Measurements from ENCODE around the gene DNAJC27.

Gene DNAJC27

DNA sequence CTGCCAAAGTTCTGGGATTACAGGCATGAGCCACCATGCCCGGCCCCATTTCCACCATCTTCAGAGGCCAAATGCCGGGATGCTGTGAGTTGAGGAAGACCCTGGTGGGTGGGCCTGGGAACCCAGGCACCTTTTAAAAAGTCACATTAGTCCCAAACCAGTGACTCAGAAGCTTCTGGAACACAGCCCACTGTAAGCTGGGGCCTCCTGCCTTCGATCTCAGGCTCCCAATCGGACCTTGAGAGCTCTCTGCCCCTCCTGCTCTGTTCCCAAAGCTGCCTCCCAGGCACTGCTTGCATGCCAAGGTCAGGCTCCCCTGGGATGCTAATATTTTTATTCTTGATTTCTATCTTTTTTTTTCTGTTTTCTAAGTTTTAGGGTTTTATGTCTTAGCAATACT, 56.0 kb downstream of the DNAJC27 start:
- no peak for DNase-seq (ENCODE audit: extremely low read depth, insufficient read length)
- Histone ChIP-seq H3K36me3 (ENCODE audit: control insufficient read depth, insufficient read depth, low read length) (peaks cover 12% of the 10 kb centered on the region), H3K4me3 (replicated peaks; ENCODE audit: low read depth, low read length) (no peak overlapping the region), H3K27me3 (replicated peaks; ENCODE audit: control insufficient read depth, insufficient read depth, low read length) (no peaks in the 10 kb centered on the region)
- TF ChIP-seq, protein P1, sequence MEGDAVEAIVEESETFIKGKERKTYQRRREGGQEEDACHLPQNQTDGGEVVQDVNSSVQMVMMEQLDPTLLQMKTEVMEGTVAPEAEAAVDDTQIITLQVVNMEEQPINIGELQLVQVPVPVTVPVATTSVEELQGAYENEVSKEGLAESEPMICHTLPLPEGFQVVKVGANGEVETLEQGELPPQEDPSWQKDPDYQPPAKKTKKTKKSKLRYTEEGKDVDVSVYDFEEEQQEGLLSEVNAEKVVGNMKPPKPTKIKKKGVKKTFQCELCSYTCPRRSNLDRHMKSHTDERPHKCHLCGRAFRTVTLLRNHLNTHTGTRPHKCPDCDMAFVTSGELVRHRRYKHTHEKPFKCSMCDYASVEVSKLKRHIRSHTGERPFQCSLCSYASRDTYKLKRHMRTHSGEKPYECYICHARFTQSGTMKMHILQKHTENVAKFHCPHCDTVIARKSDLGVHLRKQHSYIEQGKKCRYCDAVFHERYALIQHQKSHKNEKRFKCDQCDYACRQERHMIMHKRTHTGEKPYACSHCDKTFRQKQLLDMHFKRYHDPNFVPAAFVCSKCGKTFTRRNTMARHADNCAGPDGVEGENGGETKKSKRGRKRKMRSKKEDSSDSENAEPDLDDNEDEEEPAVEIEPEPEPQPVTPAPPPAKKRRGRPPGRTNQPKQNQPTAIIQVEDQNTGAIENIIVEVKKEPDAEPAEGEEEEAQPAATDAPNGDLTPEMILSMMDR (IDR thresholded peaks at IDR 0.05; ENCODE audit: insufficient read depth, low read length, poor library complexity, severe bottlenecking), result no peak

DNA sequence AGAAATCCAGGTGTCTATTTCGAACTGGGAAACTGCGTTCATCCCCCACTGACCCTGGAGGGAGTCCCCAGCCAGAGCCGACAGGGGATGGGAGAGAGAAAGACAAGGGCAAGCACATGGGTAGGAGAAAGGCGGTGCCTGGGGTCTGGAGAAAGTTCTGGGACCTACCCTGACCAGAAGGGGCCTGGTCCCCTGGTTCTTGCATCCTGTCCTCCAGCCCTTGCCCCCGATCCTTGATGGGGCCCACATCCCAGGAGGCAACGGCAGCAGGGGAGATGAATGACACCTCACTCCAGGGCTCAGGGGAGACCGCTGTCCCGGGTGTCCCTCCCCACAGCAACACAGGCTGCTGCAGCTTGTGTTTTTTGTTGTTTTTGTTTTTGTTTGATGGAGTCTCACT, 56.6 kb downstream of the DNAJC27 start:
- DNase-seq (ENCODE audit: extremely low read depth, insufficient read length), result no peak
- Histone ChIP-seq H3K36me3 (ENCODE audit: control insufficient read depth, insufficient read depth, low read length) (peaks cover 12% of the 10 kb centered on the region), H3K4me3 (replicated peaks; ENCODE audit: low read depth, low read length) (no peak overlapping the region)

DNA sequence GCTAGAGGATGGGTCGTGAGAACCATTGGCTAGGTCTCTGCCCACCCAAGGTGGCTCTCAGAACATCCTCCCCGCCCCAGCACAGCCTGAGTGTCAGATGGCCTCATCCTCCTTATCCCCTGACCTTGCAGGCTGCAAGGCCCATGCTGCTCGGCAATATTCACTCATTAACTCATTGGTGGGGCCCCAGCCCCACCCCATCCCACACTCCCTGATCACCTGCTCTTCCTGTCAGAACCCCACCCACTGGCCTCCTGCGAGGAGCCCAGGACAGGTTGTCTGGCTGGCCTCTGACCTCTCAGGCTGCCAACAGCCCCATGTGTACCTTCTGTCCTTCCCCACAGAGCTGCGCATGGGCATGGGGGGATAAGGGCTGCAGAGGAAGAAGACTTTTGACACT, 57.0 kb downstream of the DNAJC27 start:
- TF ChIP-seq, protein P1 (IDR thresholded peaks at IDR 0.05; ENCODE audit: insufficient read depth, low read length, poor library complexity, severe bottlenecking), result no peak
- peaks cover 12% of the 10 kb centered on the region for H3K36me3 ChIP-seq (ENCODE audit: control insufficient read depth, insufficient read depth, low read length)

More for the DNA sequence above, 56.6 kb downstream of the DNAJC27 start:
- no peaks in the 10 kb centered on the region for H3K27me3 ChIP-seq (replicated peaks; ENCODE audit: control insufficient read depth, insufficient read depth, low read length)
- TF ChIP-seq, protein P1 (IDR thresholded peaks at IDR 0.05; ENCODE audit: insufficient read depth, low read length, poor library complexity, severe bottlenecking), result no peak

DNA sequence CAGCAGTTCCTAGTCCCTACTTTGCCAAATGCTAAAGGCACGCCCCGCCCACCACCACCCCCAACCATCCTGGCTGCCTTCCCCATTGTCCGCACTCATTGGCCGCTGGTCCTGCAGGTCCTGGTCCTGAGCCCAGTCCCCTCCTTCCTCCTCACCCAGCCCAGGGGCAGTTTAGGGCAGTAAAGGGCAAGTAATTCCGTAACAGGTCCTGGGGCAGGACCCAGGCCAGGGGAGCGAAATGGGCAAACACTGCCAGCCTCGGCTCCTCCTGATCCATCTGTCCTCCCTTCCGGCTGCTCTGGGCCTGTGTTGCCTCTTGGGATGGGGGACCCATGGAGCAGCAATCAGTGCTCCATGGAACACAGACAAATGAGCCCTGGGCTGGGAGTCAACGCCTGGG, 57.8 kb downstream of the DNAJC27 start:
- DNase-seq (ENCODE audit: extremely low read depth, insufficient read length), result no peak
- H3K36me3 ChIP-seq (ENCODE audit: control insufficient read depth, insufficient read depth, low read length), result peaks cover 12% of the 10 kb centered on the region
- TF ChIP-seq, protein P1 (IDR thresholded peaks at IDR 0.05; ENCODE audit: insufficient read depth, low read length, poor library complexity, severe bottlenecking), result no peak

More for the DNA sequence above, 57.0 kb downstream of the DNAJC27 start:
- Histone ChIP-seq H3K27me3 (replicated peaks; ENCODE audit: control insufficient read depth, insufficient read depth, low read length) (no peaks in the 10 kb centered on the region), H3K4me3 (replicated peaks; ENCODE audit: low read depth, low read length) (no peak overlapping the region)
- DNase-seq (ENCODE audit: extremely low read depth, insufficient read length), result no peak

DNA sequence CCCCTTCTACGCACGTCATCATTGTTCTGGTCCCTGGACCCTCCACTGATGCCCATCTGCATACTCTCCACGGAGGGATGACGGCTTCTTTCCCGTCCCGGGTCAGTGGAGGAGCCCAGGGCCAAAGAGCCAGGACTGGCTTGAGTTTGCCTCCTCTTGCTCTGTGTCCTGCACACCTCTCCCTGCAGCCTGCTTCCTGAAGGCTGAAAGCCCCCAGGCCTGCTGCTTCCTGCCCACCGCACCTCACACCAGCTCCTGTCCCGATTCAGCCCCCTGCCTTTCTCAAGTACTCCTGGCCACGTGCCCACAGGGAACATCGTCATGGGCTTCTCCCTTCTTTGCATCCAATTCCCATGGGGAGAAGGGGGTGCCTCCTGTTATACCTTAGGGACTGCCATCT, 58.8 kb downstream of the DNAJC27 start:
- no peak for DNase-seq (ENCODE audit: extremely low read depth, insufficient read length)
- TF ChIP-seq, protein P1 (IDR thresholded peaks at IDR 0.05; ENCODE audit: insufficient read depth, low read length, poor library complexity, severe bottlenecking), result no peak
- H3K27me3 ChIP-seq (replicated peaks; ENCODE audit: control insufficient read depth, insufficient read depth, low read length), result no peaks in the 10 kb centered on the region
- peaks cover 11% of the 10 kb centered on the region for H3K36me3 ChIP-seq (ENCODE audit: control insufficient read depth, insufficient read depth, low read length)
- no peak overlapping the region for H3K4me3 ChIP-seq (replicated peaks; ENCODE audit: low read depth, low read length)

More for the DNA sequence above, 57.8 kb downstream of the DNAJC27 start:
- H3K4me3 ChIP-seq (replicated peaks; ENCODE audit: low read depth, low read length), result no peak overlapping the region
- no peaks in the 10 kb centered on the region for H3K27me3 ChIP-seq (replicated peaks; ENCODE audit: control insufficient read depth, insufficient read depth, low read length)

DNA sequence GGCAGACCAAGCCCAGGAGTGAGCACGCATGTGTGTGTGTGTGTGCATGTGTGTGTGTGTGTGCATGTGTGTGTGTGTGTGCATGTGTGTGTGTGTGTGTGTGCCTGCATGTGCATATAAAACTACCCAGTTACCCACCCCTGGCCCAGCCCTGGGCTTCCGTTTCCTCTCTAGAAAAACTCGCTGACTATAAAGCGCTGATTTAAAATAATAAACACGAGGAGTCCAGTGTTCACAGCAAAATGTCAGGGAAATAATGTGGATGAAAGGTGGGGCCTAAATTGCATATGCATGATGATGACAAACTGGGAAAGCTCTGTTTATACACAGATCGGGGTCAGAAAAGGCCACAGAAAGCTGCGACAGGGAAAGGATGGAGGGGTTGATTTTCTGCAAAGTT, 59.2 kb downstream of the DNAJC27 start:
- Histone ChIP-seq H3K36me3 (ENCODE audit: control insufficient read depth, insufficient read depth, low read length) (peaks cover 11% of the 10 kb centered on the region), H3K4me3 (replicated peaks; ENCODE audit: low read depth, low read length) (no peak overlapping the region), H3K27me3 (replicated peaks; ENCODE audit: control insufficient read depth, insufficient read depth, low read length) (no peaks in the 10 kb centered on the region)
- DNase-seq (ENCODE audit: extremely low read depth, insufficient read length), result no peak
- TF ChIP-seq, protein P1 (IDR thresholded peaks at IDR 0.05; ENCODE audit: insufficient read depth, low read length, poor library complexity, severe bottlenecking), result no peak

Measured in GM06990 (cell line).